AG04450 (cell line): ENCODE data around the gene SH3PXD2A. TPM values are rescaled to one million over a fixed set of nuclear protein-coding genes. Genes with fewer than 3 reads are reported as not detected.

Source experiments
- CTCF ChIA-PET: fragments of 300-600, 350-600 bp; formaldehyde crosslinking; extraction: SDS; loops from one replicate; lab custom pipeline; 2022; ENCODE audit warnings: antibody characterized with exemption, inconsistent platforms; lab: Charles Lee
- POLR2A ChIA-PET: fragments of 350-600 bp; formaldehyde crosslinking; extraction: SDS; loops from one replicate; lab custom pipeline; 2021; ENCODE audit warnings: antibody characterized with exemption, inconsistent platforms; lab: Yijun Ruan, JAX
- DNase-seq: peaks from one replicate; pipeline ENCODE4 v3.0.0-alpha.2; 2011; ENCODE audit warnings: low read depth, low spot score
- H3K27ac ChIP-seq: one replicate; pipeline ENCODE4 v1.5.1; 2012; ENCODE audit warnings: low read depth, low read length, control low read depth
- H3K27me3 ChIP-seq: one replicate; pipeline ENCODE4 v1.6.0; 2012; ENCODE audit warnings: low read length; ENCODE audit not compliant: control insufficient read depth, insufficient read depth
- H3K4me3 ChIP-seq: 2 replicates; pipeline ENCODE4 v1.5.1; 2011; ENCODE audit warnings: mild to moderate bottlenecking, low read depth, low read length, control low read depth
- H3K9me3 ChIP-seq: 2 replicates; pipeline ENCODE4 v1.5.1; 2012; ENCODE audit warnings: low read length; ENCODE audit not compliant: control insufficient read depth, insufficient read depth
- CTCF ChIP-seq: IDR thresholded peaks from 2 replicates; pipeline ENCODE4 v1.5.1; 2011; ENCODE audit warnings: low read depth, low read length, control low read depth, inconsistent platforms
- polyA plus RNA-seq: library from polyadenylated mRNA; depleted of rRNA; stranded (reverse); fragments of >200 nt; gene quantifications from 2 replicates; pipeline ENCODE4 v1.2.3, GENCODE V29; 2011

Gene SH3PXD2A
- polyA plus RNA-seq, 1 experiment: 22.9 TPM

- Histone ChIP-seq H3K9me3 (peaks cover 3% of the 10 kb centered on the region; the same call in 1 of the 2 replicates), H3K4me3 (no peak overlapping the region), H3K27me3 (no peaks in the 10 kb centered on the region), H3K27ac (no peak overlapping the region)
- DNase-seq: no peak
- ChIA-PET POLR2A (no interaction called here), CTCF (interaction anchor here (1.8 kb wide), 1 partner anchor 33 kb away, joined by 5 read pairs; no protein-coding TSS in a partner anchor)
- TF ChIP-seq CTCF: no peak
These were observed 109.8 kb downstream of the SH3PXD2A start for GRCh38 chr10:103745341-103746247.

GRCh38 chr10:103742824-103743223, 112.6 kb downstream of the SH3PXD2A start:
- H3K4me3 ChIP-seq: no peak overlapping the region
- ChIA-PET CTCF (interaction anchor here (0.7 kb wide), 1 partner anchor 560 kb away, joined by 7 read pairs; no protein-coding TSS in a partner anchor), POLR2A (no interaction called here)
- no peak for TF ChIP-seq CTCF
- no peaks in the 10 kb centered on the region for H3K27me3 ChIP-seq
- no peak for DNase-seq
- no peaks in the 10 kb centered on the region; the same call in 1 of the 2 replicates for H3K9me3 ChIP-seq
- no peak overlapping the region for H3K27ac ChIP-seq

- DNase-seq: no peak
- Histone ChIP-seq H3K27me3 (no peaks in the 10 kb centered on the region), H3K9me3 (no peaks in the 10 kb centered on the region), H3K27ac (peak overlapping the region; percentile 99), H3K4me3 (no peak overlapping the region)
- CTCF ChIA-PET: interaction anchor here (1.9 to 2.2 kb wide), 2 partner anchors 12 to 114 kb away, joined by 4 to 7 read pairs; partner anchors contain the start of gene SH3PXD2A
- no peak for TF ChIP-seq CTCF
- POLR2A ChIA-PET: interaction anchor here (1.8 kb wide), 1 partner anchor 32 kb away, joined by 9 read pairs; no protein-coding TSS in a partner anchor
These were observed 114.8 kb downstream of the SH3PXD2A start for GRCh38 chr10:103740611-103741010.

- ChIA-PET POLR2A (interaction anchor here (0.7 to 1.8 kb wide), 9 partner anchors 10 to 185 kb away, joined by 3 to 9 read pairs (median 4); no protein-coding TSS in a partner anchor), CTCF (interaction anchor here (1.0 to 2.2 kb wide), 3 partner anchors 14 to 116 kb away, joined by 3 to 7 read pairs (median 4); partner anchors contain the start of gene SH3PXD2A)
- peak; percentile 93 for DNase-seq
- H3K27ac ChIP-seq: peak overlapping the region; percentile 99
- H3K27me3 ChIP-seq: no peaks in the 10 kb centered on the region
- peak overlapping the region; percentile 31 for H3K4me3 ChIP-seq
- no peak for TF ChIP-seq CTCF
- H3K9me3 ChIP-seq: no peaks in the 10 kb centered on the region
These were observed 116.2 kb downstream of the SH3PXD2A start for GRCh38 chr10:103739039-103739764.
